GM18520 (cell line): ENCODE results near the gene TRIM3.
A peak's percentile ranks its signal among the peaks of the same experiment; 100 is the strongest.

Source experiments
- ATAC-seq: cut with Tn5 transposase; IDR thresholded peaks from one replicate; pipeline ENCODE4 v1.9.1; 2021; ENCODE audit not compliant: unreplicated experiment

TRIM3 gene

GRCh38 chr11:6404342-6405051 lies 69.2 kb downstream of the TRIM3 start:
- no peak for ATAC-seq

DNA sequence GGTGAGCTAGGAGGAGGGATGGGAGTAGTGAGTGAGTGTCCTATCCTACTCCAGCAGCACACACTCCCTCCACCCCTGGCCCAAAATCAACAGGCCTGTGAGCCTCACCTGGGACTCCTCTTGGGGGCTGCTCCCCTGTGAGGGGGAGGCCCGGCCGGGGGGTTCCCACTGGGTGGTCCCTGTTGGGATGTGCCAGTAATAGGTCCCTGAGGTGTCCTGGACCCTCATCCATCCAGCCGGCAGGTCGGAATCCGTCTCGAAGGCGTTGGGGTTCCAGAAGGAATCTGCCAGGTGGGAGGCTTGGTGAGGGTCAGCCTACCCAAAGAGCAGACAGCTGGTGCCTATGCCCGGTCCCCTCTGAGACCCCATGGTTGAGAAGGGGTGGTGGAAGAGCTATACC lies 70.2 kb downstream of the TRIM3 start:
- no peak for ATAC-seq

- peak; percentile 79 for ATAC-seq
Measured at GRCh38 chr11:6402561-6402981, 71.2 kb downstream of the TRIM3 start.

- ATAC-seq = no peak
Measured at GRCh38 chr11:6402061-6402470, 71.7 kb downstream of the TRIM3 start.

DNA sequence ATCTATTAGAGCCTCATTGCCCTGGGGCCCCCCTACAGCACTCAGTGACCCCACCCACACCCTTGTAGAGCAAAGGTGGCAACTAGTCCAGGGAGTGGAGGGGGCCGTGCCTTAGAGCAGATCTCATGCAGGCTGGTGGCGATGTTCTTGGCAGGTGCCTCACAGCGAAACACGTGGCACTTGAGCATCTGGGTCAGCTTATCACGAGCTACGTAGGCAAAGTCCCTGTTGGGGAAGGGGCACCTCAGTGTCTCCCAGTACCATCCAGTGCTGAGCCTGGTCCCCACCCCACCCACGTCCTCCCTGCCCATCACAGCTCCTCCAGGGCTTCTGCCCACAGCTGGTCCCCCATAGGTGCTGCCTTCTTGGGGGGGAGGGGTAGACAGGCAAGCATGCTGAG lies 72.3 kb downstream of the TRIM3 start:
- no peak for ATAC-seq

GRCh38 chr11:6400431-6401345 lies 73.1 kb downstream of the TRIM3 start:
- no peak for ATAC-seq
